ENCODE data around the gene HDLBP.

GRCh38 chr2:241323778-241324177 is 8.3 kb upstream of the HDLBP start:
- TF ChIP-seq CTCF (IDR thresholded peaks at IDR 0.05) (no peak), POLR2A (IDR thresholded peaks at IDR 0.05) (no peak), POLR2AphosphoS5 (IDR thresholded peaks at IDR 0.05) (no peak), EP300 (IDR thresholded peaks at IDR 0.05) (no peak)

Measured in upper lobe of left lung (tissue), 4 donors.